OCI-LY3 (cell line): ENCODE results near the gene GIMD1.
A peak's percentile ranks its signal among the peaks of the same experiment; 100 is the strongest.

Experiments
- H2AFZ ChIP-seq: fragments of 200-600, 300-600 bp; shearing (Covaris generic); 2 replicates; pipeline ENCODE4 v1.6.0; 2014; ENCODE audit warnings: antibody characterized with exemption, low read depth, low read length
- H3K27ac ChIP-seq: fragments of 200-600, 300-600 bp; sonication (generic); 2 replicates; pipeline ENCODE4 v1.5.1; 2014; ENCODE audit warnings: mild to moderate bottlenecking, low read length, moderate library complexity, mixed read lengths
- H3K27me3 ChIP-seq: fragments of 200-600, 300-600 bp; sonication (generic); 2 replicates; pipeline ENCODE4 v1.6.1; 2014; ENCODE audit warnings: low read depth, low read length, mixed read lengths
- H3K36me3 ChIP-seq: fragments of 200-600, 300-600 bp; sonication (generic); replicated peaks from 2 replicates; pipeline ENCODE3; 2014; ENCODE audit warnings: low read depth, low read length, mixed read lengths
- H3K4me1 ChIP-seq: fragments of 300-600, 200-600 bp; sonication (generic); 2 replicates; pipeline ENCODE4 v1.6.1; 2014; ENCODE audit warnings: low read length, mixed read lengths
- H3K4me2 ChIP-seq: fragments of 200-600, 300-600 bp; sonication (generic); 2 replicates; pipeline ENCODE4 v1.6.1; 2014; ENCODE audit warnings: low read length, mixed read lengths
- H3K4me3 ChIP-seq: fragments of 300-600, 200-600 bp; sonication (generic); 2 replicates; pipeline ENCODE4 v1.5.1; 2014; ENCODE audit warnings: antibody characterized with exemption, mild to moderate bottlenecking, low read length, moderate library complexity
- H3K79me2 ChIP-seq: fragments of 300-600, 200-600 bp; shearing (Covaris generic); 2 replicates; pipeline ENCODE4 v1.6.1; 2014; ENCODE audit warnings: mild to moderate bottlenecking, low read length, mixed read lengths
- H3K9ac ChIP-seq: fragments of 300-600, 200-600 bp; shearing (Covaris generic); 2 replicates; pipeline ENCODE4 v1.6.0; 2014; ENCODE audit warnings: mild to moderate bottlenecking, low read length, moderate library complexity
- H3K9me3 ChIP-seq: fragments of 200-600, 300-600 bp; shearing (Covaris generic); 2 replicates; pipeline ENCODE4 v1.6.1; 2014; ENCODE audit warnings: low read length, mixed read lengths; ENCODE audit not compliant: insufficient read depth
- H4K20me1 ChIP-seq: fragments of 200-600, 300-600 bp; sonication (generic); 2 replicates; pipeline ENCODE4 v1.6.1; 2016; ENCODE audit warnings: low read length, mixed read lengths; ENCODE audit not compliant: insufficient read depth
- CTCF ChIP-seq: fragments of 200-600, 300-600 bp; sonication (generic); IDR thresholded peaks from 2 replicates; pipeline ENCODE4 v1.5.1; 2014; ENCODE audit warnings: antibody characterized with exemption, low read length, low read depth
- EZH2phosphoT487 ChIP-seq: fragments of 200-600 bp; shearing (Covaris generic); IDR thresholded peaks from 2 replicates; pipeline ENCODE4 v1.6.1; 2018; ENCODE audit warnings: antibody characterized with exemption, mixed run types, low read depth

GIMD1 gene

GRCh38 chr4:106315968-106316772 lies 52.4 kb downstream of the GIMD1 start, which contains the start of the genes AIMP1 and TBCK:
Gene AIMP1 (plus strand): TSS chr4:106316550. CDS start chr4:106325010, 8,460 bp downstream.
Gene TBCK (minus strand): TSS chr4:106316209. CDS start chr4:106308960, 7,249 bp downstream.
- H3K4me3 ChIP-seq, result peak within 1 kb of the TSS; percentile 98
- H3K9me3 ChIP-seq, result no peaks in the 10 kb centered on the region
- H3K79me2 ChIP-seq, result peaks cover 80% of the 10 kb centered on the region
- H3K36me3 ChIP-seq, result peaks cover 16% of the 10 kb centered on the region
- no peaks in the 10 kb centered on the region for H4K20me1 ChIP-seq
- H3K4me1 ChIP-seq, result peaks cover 29% of the 10 kb centered on the region
- peak within 1 kb of the TSS; percentile 88 for H2AFZ ChIP-seq
- peak within 1 kb of the TSS; percentile 97 for H3K4me2 ChIP-seq
- no peaks in the 10 kb centered on the region for H3K27me3 ChIP-seq
- peak within 1 kb of the TSS; percentile 83 for H3K27ac ChIP-seq
- peak within 1 kb of the TSS; percentile 96 for H3K9ac ChIP-seq
- no peak for TF ChIP-seq CTCF
- TF ChIP-seq EZH2phosphoT487, result no peak

GRCh38 chr4:106315476-106315967 lies 53.1 kb downstream of the GIMD1 start:
- Histone ChIP-seq H3K27me3 (no peaks in the 10 kb centered on the region), H3K4me1 (peaks cover 29% of the 10 kb centered on the region), H3K4me3 (peak overlapping the region; percentile 98), H3K9ac (peak overlapping the region; percentile 96), H3K4me2 (peak overlapping the region; percentile 83), H2AFZ (peak overlapping the region; percentile 69), H4K20me1 (no peaks in the 10 kb centered on the region), H3K79me2 (peaks cover 84% of the 10 kb centered on the region), H3K9me3 (no peaks in the 10 kb centered on the region), H3K36me3 (peaks cover 16% of the 10 kb centered on the region), H3K27ac (peak overlapping the region; percentile 83)
- TF ChIP-seq CTCF, result no peak
- TF ChIP-seq EZH2phosphoT487, result no peak

- H3K4me2 ChIP-seq, result peak overlapping the region; percentile 83
- peak overlapping the region; percentile 96 for H3K9ac ChIP-seq
- H3K9me3 ChIP-seq, result no peaks in the 10 kb centered on the region
- peak overlapping the region; percentile 98 for H3K4me3 ChIP-seq
- H3K36me3 ChIP-seq, result peaks cover 11% of the 10 kb centered on the region
- H4K20me1 ChIP-seq, result no peaks in the 10 kb centered on the region
- TF ChIP-seq CTCF (no peak), EZH2phosphoT487 (no peak)
- H2AFZ ChIP-seq, result no peak overlapping the region
- H3K27me3 ChIP-seq, result no peaks in the 10 kb centered on the region
- H3K79me2 ChIP-seq, result peaks cover 82% of the 10 kb centered on the region
- peak overlapping the region; percentile 83; the same call in 1 of the 2 replicates for H3K27ac ChIP-seq
- H3K4me1 ChIP-seq, result peaks cover 29% of the 10 kb centered on the region
Observed at GRCh38 chr4:106314960-106315359, 53.6 kb downstream of the GIMD1 start.

- H2AFZ ChIP-seq, result no peak overlapping the region
- H3K79me2 ChIP-seq, result peaks cover 63% of the 10 kb centered on the region
- no peak overlapping the region for H3K9ac ChIP-seq
- peaks cover 23% of the 10 kb centered on the region for H3K4me1 ChIP-seq
- H3K27me3 ChIP-seq, result no peaks in the 10 kb centered on the region
- no peak overlapping the region for H3K4me2 ChIP-seq
- H4K20me1 ChIP-seq, result no peaks in the 10 kb centered on the region
- H3K4me3 ChIP-seq, result no peak overlapping the region
- peaks cover 3% of the 10 kb centered on the region for H3K36me3 ChIP-seq
- no peaks in the 10 kb centered on the region for H3K9me3 ChIP-seq
- TF ChIP-seq EZH2phosphoT487 (no peak), CTCF (no peak)
- no peak overlapping the region for H3K27ac ChIP-seq
Observed at GRCh38 chr4:106312997-106313522, 55.5 kb downstream of the GIMD1 start.
